Camera-type eye (tissue), 1 donor: ENCODE results near the gene VEZF1. TPM values are rescaled to one million over a fixed set of nuclear protein-coding genes. Genes with fewer than 3 reads are reported as not detected.

Source experiments
- total RNA-seq: library from RNA; depleted of rRNA; stranded (reverse); fragments of >200 nt; gene quantifications from one replicate; pipeline ENCODE4 v1.2.3, GENCODE V29; 2014

VEZF1 gene, protein sequence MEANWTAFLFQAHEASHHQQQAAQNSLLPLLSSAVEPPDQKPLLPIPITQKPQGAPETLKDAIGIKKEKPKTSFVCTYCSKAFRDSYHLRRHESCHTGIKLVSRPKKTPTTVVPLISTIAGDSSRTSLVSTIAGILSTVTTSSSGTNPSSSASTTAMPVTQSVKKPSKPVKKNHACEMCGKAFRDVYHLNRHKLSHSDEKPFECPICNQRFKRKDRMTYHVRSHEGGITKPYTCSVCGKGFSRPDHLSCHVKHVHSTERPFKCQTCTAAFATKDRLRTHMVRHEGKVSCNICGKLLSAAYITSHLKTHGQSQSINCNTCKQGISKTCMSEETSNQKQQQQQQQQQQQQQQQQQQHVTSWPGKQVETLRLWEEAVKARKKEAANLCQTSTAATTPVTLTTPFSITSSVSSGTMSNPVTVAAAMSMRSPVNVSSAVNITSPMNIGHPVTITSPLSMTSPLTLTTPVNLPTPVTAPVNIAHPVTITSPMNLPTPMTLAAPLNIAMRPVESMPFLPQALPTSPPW
- 150 TPM for total RNA-seq

DNA sequence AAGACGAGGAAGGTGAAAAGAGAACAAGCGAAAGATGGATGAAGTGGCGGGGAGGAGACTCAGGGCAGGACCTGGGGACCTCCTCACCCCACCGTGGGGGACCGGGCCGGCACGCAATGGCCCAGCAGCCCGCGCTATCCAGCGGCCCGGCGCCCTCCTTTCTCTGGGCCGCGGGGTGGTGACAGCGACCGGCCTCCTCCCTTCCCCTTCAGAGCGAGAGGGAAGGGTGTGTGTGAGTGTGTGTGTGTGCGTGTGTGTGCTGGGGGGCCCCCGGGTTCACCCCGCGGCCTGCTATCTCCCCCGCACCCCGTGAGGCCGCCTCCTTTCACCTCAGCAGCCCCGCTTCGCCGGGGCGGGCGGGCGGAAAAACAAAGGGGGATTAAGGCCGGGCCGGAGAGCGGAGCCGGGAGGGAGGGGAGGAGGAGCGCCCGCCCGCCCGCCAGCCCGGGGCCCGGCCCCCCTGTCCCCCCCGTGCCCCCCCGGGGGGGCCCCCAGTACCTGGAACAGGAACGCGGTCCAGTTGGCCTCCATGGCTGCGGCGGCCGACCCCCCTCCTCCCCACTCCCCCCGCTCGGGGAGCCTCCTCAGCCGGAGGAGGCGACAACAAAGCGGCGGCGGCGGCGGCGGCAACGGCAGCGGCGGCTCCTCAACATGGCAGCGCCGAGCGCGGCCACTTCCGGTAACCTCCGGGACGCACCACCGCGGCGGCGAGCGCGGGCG lies at the start of gene VEZF1:
Gene VEZF1, minus strand, starts transcription at position 674 of the 720 bp plus-strand sequence. Its CDS starts 143 bp downstream, at position 531.

DNA sequence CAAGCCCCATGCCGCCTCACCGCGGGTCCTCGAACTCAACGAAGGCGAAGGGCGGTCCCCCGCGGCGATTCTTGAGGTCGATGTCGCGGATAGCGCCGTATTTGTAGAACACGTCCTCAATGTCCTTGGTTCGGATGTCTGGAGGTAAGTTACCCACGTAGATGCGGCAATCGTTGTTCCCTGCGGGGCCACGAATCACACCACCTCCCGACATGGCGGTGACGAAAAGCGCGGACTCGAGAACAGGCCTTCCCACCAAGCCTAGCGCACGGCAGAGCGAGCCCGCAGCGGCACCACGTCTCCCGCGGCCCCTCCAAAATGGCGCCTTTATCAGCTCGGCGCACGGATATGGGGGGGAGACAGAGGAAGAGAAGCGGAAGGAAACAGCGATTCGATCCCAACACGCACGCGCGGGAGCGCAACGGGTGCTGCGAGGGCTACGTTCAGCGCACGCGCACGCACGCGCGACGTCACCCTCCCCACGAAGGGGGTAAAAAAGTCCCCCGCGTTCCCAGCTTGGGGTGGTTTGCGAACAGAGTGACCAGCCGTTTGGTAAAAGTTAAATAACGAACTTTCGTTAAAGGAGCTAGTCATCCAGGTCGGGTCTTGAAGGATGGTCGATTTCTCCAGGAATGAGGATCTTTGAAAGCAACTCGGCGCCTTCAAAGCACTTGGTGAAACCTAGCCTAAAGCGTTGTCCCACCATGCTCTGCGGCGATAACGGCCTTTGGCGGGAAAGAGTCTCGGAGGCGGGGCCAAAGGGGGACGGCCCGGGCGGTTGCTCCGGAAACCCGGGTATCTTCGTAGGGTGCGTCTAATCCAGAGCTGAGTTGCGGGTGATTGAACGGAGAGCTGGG lies 19.1 kb upstream of the VEZF1 start, which contains the start of gene SRSF1:
Gene SRSF1, minus strand, starts transcription at position 323 of the 857 bp plus-strand sequence. Its CDS starts 109 bp downstream, at position 214.

DNA sequence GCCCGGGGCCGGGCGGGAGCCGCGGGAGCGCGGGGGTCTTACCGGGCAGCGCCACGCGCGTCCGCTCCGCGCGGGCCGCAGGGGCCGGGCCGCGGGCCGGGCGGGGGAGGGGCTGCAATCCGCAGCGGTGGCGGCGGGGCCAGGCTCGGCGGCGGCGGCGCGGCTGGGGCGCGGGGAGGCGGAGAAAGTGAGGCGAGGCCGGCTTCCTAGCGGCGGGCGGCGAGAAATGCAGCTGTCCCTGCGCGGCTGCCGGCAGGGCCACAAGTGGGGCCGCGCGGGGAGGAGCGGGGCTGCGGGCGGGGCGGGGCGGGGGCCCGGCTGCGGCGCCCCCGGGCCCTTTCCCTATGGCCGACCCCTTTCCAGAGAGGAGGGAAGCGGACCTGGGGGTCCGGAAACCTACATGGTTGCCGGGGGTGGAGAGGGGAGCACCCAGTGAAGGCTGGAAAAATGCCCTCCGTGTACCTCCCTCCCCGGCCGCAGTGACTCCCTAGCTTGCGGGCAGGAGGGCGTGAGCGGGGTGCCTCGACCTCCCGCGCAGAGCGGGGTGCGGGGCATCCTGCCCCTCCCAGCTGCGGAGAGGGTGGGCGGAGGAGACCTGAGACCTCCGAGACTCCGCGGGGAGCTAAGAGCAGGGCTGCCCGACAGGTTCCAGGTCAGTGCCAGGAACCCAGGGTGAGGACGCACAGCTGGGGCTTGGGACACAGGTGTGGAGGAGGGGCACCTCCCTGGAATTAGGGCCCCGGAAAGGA lies 32.7 kb downstream of the VEZF1 start, which contains the start of gene CUEDC1:
Gene CUEDC1, minus strand, starts transcription at position 230 of the 749 bp plus-strand sequence. CDS start 69,848 bp downstream, outside the sequence.

Other genes starting within 250 kb of the VEZF1 start
- gene CCDC182, start 243.0 kb downstream of the VEZF1 start, total RNA-seq, result not detected
- 21.9 TPM for gene MRPS23, start 138.2 kb downstream of the VEZF1 start, total RNA-seq
- 37.1 TPM for gene CUEDC1, start 32.8 kb downstream of the VEZF1 start, total RNA-seq
- 340 TPM for gene SRSF1, start 19.0 kb upstream of the VEZF1 start, total RNA-seq
- 31.6 TPM for gene DYNLL2, start 95.2 kb upstream of the VEZF1 start, total RNA-seq
- not detected for gene OR4D1, start 160.1 kb upstream of the VEZF1 start, total RNA-seq
- gene OR4D2, start 178.7 kb upstream of the VEZF1 start, total RNA-seq, result not detected
- not detected for gene EPX, start 204.5 kb upstream of the VEZF1 start, total RNA-seq
- gene MKS1, start 231.0 kb upstream of the VEZF1 start, total RNA-seq, result 32.0 TPM